Measurements from ENCODE around the gene C1orf167. TPM values are rescaled to one million over a fixed set of nuclear protein-coding genes. Genes with fewer than 3 reads are reported as not detected.

The C1orf167 gene
- polyA plus RNA-seq, 1 experiment = 0.11 TPM

GRCh38 chr1:11797525-11798216 is 35.7 kb downstream of the C1orf167 start:
- DNase-seq (ENCODE audit: low read depth, low spot score) = no peak
- H3K9me3 ChIP-seq (ENCODE audit: control insufficient read depth, insufficient read depth, low read length) = no peaks in the 10 kb centered on the region
- H3K27me3 ChIP-seq (ENCODE audit: control insufficient read depth, insufficient read depth, low read length) = no peaks in the 10 kb centered on the region
- H3K27ac ChIP-seq (ENCODE audit: low read depth, low read length) = no peak overlapping the region
- no peak overlapping the region for H3K4me3 ChIP-seq (ENCODE audit: low read depth, low read length)
- POLR2A ChIA-PET = no interaction called here
- TF ChIP-seq CTCF (IDR thresholded peaks at IDR 0.05; ENCODE audit: low read depth, low read length) = no peak
- CTCF ChIA-PET = interaction anchor here (1.0 to 3.8 kb wide), 2 partner anchors 13 to 14 kb away, joined by 3 to 23 read pairs; no protein-coding TSS in a partner anchor

GRCh38 chr1:11799099-11799498 is 37.1 kb downstream of the C1orf167 start:
- no peak for TF ChIP-seq CTCF (IDR thresholded peaks at IDR 0.05; ENCODE audit: low read depth, low read length)

GRCh38 chr1:11799896-11800295 is 37.9 kb downstream of the C1orf167 start:
- Histone ChIP-seq H3K27me3 (ENCODE audit: control insufficient read depth, insufficient read depth, low read length) (no peaks in the 10 kb centered on the region), H3K4me3 (ENCODE audit: low read depth, low read length) (no peak overlapping the region), H3K27ac (ENCODE audit: low read depth, low read length) (no peak overlapping the region), H3K9me3 (ENCODE audit: control insufficient read depth, insufficient read depth, low read length) (no peaks in the 10 kb centered on the region; the same call in 1 of the 2 replicates)
- DNase-seq (ENCODE audit: low read depth, low spot score) = no peak
- no peak for TF ChIP-seq CTCF (IDR thresholded peaks at IDR 0.05; ENCODE audit: low read depth, low read length)
- ChIA-PET CTCF (interaction anchor here (0.7 kb wide), 1 partner anchor 15 kb away, joined by 3 read pairs; no protein-coding TSS in a partner anchor), POLR2A (no interaction called here)

More at GRCh38 chr1:11799099-11799498, 37.1 kb downstream of the C1orf167 start:
- Histone ChIP-seq H3K27ac (ENCODE audit: low read depth, low read length) (no peak overlapping the region), H3K9me3 (ENCODE audit: control insufficient read depth, insufficient read depth, low read length) (no peaks in the 10 kb centered on the region; the same call in 1 of the 2 replicates), H3K4me3 (ENCODE audit: low read depth, low read length) (no peak overlapping the region), H3K27me3 (ENCODE audit: control insufficient read depth, insufficient read depth, low read length) (no peaks in the 10 kb centered on the region)
- POLR2A ChIA-PET = no interaction called here
- CTCF ChIA-PET = no interaction called here
- no peak for DNase-seq (ENCODE audit: low read depth, low spot score)

GRCh38 chr1:11800391-11800755 is 38.4 kb downstream of the C1orf167 start:
- H3K9me3 ChIP-seq (ENCODE audit: control insufficient read depth, insufficient read depth, low read length) = no peaks in the 10 kb centered on the region; the same call in 1 of the 2 replicates
- DNase-seq (ENCODE audit: low read depth, low spot score) = no peak
- H3K27ac ChIP-seq (ENCODE audit: low read depth, low read length) = no peak overlapping the region
- ChIA-PET CTCF (interaction anchor here (0.7 kb wide), 1 partner anchor 15 kb away, joined by 3 read pairs; no protein-coding TSS in a partner anchor), POLR2A (no interaction called here)
- no peak overlapping the region for H3K4me3 ChIP-seq (ENCODE audit: low read depth, low read length)
- H3K27me3 ChIP-seq (ENCODE audit: control insufficient read depth, insufficient read depth, low read length) = no peaks in the 10 kb centered on the region
- no peak for TF ChIP-seq CTCF (IDR thresholded peaks at IDR 0.05; ENCODE audit: low read depth, low read length)

- Histone ChIP-seq H3K9me3 (ENCODE audit: control insufficient read depth, insufficient read depth, low read length) (no peaks in the 10 kb centered on the region; the same call in 1 of the 2 replicates), H3K27ac (ENCODE audit: low read depth, low read length) (no peak overlapping the region), H3K4me3 (ENCODE audit: low read depth, low read length) (no peak overlapping the region), H3K27me3 (ENCODE audit: control insufficient read depth, insufficient read depth, low read length) (no peaks in the 10 kb centered on the region)
- ChIA-PET CTCF (interaction anchor here (0.6 to 3.6 kb wide), 2 partner anchors 14 to 23 kb away, joined by 3 to 32 read pairs; no protein-coding TSS in a partner anchor), POLR2A (no interaction called here)
- TF ChIP-seq CTCF (IDR thresholded peaks at IDR 0.05; ENCODE audit: low read depth, low read length) = no peak
- DNase-seq (ENCODE audit: low read depth, low spot score) = no peak
Observed at GRCh38 chr1:11800756-11801433, 38.9 kb downstream of the C1orf167 start.
